ENCODE results near the gene HSFX1. TPM values are rescaled to one million over a fixed set of nuclear protein-coding genes. Genes with fewer than 3 reads are reported as not detected.
A peak's percentile ranks its signal among the peaks of the same experiment; 100 is the strongest.

The HSFX1 gene
- total and polyA plus RNA-seq, 2 donors from 2014 or later: 0.98 TPM; not detected in 1

DNA sequence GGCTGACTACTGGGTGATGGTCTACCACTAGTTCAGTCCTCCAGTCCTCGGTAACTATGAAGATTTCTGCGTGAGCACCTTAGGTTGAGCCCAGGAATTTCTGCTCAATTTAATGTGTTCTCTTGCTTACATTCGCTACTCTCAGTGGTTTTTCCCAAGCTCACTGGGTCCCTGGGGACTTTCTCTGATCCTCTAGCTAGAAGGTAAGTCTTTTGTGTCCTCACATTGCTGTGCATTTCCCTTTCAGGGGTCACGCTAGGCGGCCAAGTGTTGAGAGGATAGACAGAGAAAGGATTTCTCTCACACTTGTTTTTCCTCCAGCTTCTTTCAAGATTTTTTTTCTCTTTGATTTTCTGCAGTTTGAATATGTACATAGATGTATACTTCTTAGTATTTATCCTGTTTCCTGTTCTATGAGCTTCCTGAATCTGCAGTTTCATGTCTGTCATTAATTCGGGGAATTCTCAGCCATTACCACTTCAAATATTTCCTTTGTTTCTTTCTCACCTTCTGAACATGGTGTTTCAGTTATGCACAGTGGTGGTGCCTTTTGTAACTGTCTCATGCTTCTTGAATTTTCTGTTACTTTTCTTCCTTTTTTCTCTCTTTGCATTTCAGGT lies 25.3 kb downstream of the HSFX1 start:
- TF ChIP-seq, protein P1, sequence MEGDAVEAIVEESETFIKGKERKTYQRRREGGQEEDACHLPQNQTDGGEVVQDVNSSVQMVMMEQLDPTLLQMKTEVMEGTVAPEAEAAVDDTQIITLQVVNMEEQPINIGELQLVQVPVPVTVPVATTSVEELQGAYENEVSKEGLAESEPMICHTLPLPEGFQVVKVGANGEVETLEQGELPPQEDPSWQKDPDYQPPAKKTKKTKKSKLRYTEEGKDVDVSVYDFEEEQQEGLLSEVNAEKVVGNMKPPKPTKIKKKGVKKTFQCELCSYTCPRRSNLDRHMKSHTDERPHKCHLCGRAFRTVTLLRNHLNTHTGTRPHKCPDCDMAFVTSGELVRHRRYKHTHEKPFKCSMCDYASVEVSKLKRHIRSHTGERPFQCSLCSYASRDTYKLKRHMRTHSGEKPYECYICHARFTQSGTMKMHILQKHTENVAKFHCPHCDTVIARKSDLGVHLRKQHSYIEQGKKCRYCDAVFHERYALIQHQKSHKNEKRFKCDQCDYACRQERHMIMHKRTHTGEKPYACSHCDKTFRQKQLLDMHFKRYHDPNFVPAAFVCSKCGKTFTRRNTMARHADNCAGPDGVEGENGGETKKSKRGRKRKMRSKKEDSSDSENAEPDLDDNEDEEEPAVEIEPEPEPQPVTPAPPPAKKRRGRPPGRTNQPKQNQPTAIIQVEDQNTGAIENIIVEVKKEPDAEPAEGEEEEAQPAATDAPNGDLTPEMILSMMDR (IDR thresholded peaks at IDR 0.05; ENCODE audit: borderline replicate concordance, extremely low read depth, insufficient read depth): no peak
- DNase-seq (no peak), FAIRE-seq (no peak)

GRCh38 chrX:149799938-149800337 lies 26.1 kb downstream of the HSFX1 start:
- FAIRE-seq (no peak), DNase-seq (peak in 1 of 5 donors; percentile 4)
- H3K27ac ChIP-seq (ENCODE audit: low read depth in 2 of 2, low read length in 2 of 2): no peak overlapping the region
- H3K27me3 ChIP-seq (ENCODE audit: control insufficient read depth, insufficient read depth, low read length): no peaks in the 10 kb centered on the region
- no peak overlapping the region for H3K9ac ChIP-seq (ENCODE audit: low read length in 3 of 3)
- H3K9me3 ChIP-seq (ENCODE audit: control insufficient read depth in 2 of 3, insufficient read depth in 1 of 3, low read length in 3 of 3): no peaks in the 10 kb centered on the region
- no peaks in the 10 kb centered on the region for H3K36me3 ChIP-seq (ENCODE audit: control insufficient read depth in 2 of 3, insufficient read depth in 3 of 3, low read length in 3 of 3)
- no peaks in the 10 kb centered on the region for H3K4me1 ChIP-seq (ENCODE audit: control insufficient read depth in 2 of 3, insufficient read depth in 2 of 3, low read depth in 1 of 3, low read length in 3 of 3)
- intact Hi-C loops (cut with DNase I): no loop called here
- no peak overlapping the region for H3K4me3 ChIP-seq (ENCODE audit: low read length in 3 of 3)
- TF ChIP-seq, protein P1 (IDR thresholded peaks at IDR 0.05; ENCODE audit: borderline replicate concordance, extremely low read depth, insufficient read depth): no peak

More for the DNA sequence above, 25.3 kb downstream of the HSFX1 start:
- Histone ChIP-seq H3K27ac (ENCODE audit: low read depth in 2 of 2, low read length in 2 of 2) (no peak overlapping the region), H3K4me1 (ENCODE audit: control insufficient read depth in 2 of 3, insufficient read depth in 2 of 3, low read depth in 1 of 3, low read length in 3 of 3) (no peaks in the 10 kb centered on the region), H3K9me3 (ENCODE audit: control insufficient read depth in 2 of 3, insufficient read depth in 1 of 3, low read length in 3 of 3) (no peaks in the 10 kb centered on the region), H3K36me3 (ENCODE audit: control insufficient read depth in 2 of 3, insufficient read depth in 3 of 3, low read length in 3 of 3) (no peaks in the 10 kb centered on the region), H3K9ac (ENCODE audit: low read length in 3 of 3) (no peak overlapping the region), H3K27me3 (ENCODE audit: control insufficient read depth, insufficient read depth, low read length) (no peaks in the 10 kb centered on the region), H3K4me3 (ENCODE audit: low read length in 3 of 3) (no peak overlapping the region)
- intact Hi-C loops (cut with DNase I): no loop called here

DNA sequence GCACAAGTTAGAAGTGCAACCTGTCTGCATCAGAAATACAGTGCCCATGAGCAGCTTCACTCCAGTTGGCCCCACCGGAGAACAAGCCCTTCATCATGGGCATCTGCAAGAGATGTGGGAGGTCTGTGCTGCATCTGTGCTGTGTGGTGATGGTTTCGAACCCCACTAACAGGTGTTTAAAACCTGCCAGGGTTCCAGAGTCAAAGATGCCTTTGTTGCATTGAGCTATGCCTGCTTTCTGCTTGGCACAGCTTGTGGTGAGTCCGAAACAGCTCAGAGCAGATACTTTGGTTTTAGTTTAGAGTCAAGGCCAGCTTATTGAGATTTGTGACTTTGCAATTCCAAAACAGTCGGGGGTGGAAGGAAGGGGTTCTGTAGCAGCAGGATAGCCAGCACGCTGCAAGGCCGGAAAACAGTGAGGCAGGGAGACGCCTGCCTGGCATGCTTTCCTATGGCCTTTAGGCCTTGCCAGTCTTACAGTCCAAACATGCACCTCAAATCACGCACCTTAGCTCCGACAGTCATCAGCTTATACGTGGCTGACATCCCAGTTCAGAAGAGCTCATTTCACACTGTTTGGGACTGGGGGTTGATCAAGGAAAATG lies 29.7 kb downstream of the HSFX1 start:
- Histone ChIP-seq H3K27me3 (ENCODE audit: control insufficient read depth, insufficient read depth, low read length) (no peaks in the 10 kb centered on the region), H3K9ac (ENCODE audit: low read length in 3 of 3) (no peak overlapping the region), H3K9me3 (ENCODE audit: control insufficient read depth in 2 of 3, insufficient read depth in 1 of 3, low read length in 3 of 3) (no peaks in the 10 kb centered on the region), H3K27ac (ENCODE audit: low read depth in 2 of 2, low read length in 2 of 2) (no peak overlapping the region), H3K36me3 (ENCODE audit: control insufficient read depth in 2 of 3, insufficient read depth in 3 of 3, low read length in 3 of 3) (no peaks in the 10 kb centered on the region), H3K4me1 (ENCODE audit: control insufficient read depth in 2 of 3, insufficient read depth in 2 of 3, low read depth in 1 of 3, low read length in 3 of 3) (no peaks in the 10 kb centered on the region), H3K4me3 (ENCODE audit: low read length in 3 of 3) (no peak overlapping the region)
- FAIRE-seq (no peak), DNase-seq (peak in 1 of 5 donors; percentile 34)
- intact Hi-C loops (cut with DNase I): no loop called here
- TF ChIP-seq, protein P1 (IDR thresholded peaks at IDR 0.05; ENCODE audit: borderline replicate concordance, extremely low read depth, insufficient read depth): no peak

All from kidney (tissue), 14 donors.